HepG2 (cell line): Measurements from ENCODE around the gene GPR17. TPM values are rescaled to one million over a fixed set of nuclear protein-coding genes. Genes with fewer than 3 reads are reported as not detected.

Experiments used
- ATAC-seq: fragments of 200-7000 bp; cut with Tn5 transposase; 3 replicates; pipeline ENCODE4 v1.9.1; 2020; ENCODE audit warnings: mild to moderate bottlenecking, moderate library complexity
- BruUV-seq: library from RNA; stranded (reverse); fragments of 400-500 nt; replicated peaks from 2 replicates; lab custom pipeline; 2021; lab: Mats Ljungman, UMichigan
- CTCF ChIA-PET: fragments of 300-600 bp; formaldehyde crosslinking; extraction: SDS; loops from one replicate; lab custom pipeline; 2021; ENCODE audit warnings: low total read pairs, inconsistent platforms, low intra/inter-chr PET ratio; lab: Yijun Ruan, JAX
- POLR2A ChIA-PET: fragments of 350-600 bp; sonication (Branson Sonifier 250); formaldehyde crosslinking; loops from one replicate; lab custom pipeline; 2020; ENCODE audit warnings: antibody characterized with exemption, inconsistent platforms; lab: Yijun Ruan, JAX
- DNase-seq: peaks from one replicate; pipeline ENCODE4 v3.0.0-alpha.2; 2015; ENCODE audit warnings: low spot score
- FAIRE-seq: peaks from 3 replicates; lab custom pipeline; 2011; peaks lifted over from hg19 to GRCh38; lab: Jason Lieb, UNC
- H2AFZ ChIP-seq: one replicate; pipeline ENCODE4 v1.6.1; 2011; ENCODE audit warnings: low read length, inconsistent platforms
- H3K27ac ChIP-seq: fragments of 300-600 bp; 3 replicates; pipeline ENCODE4 v1.8.0; 2011; ENCODE audit warnings: mixed run types, mild to moderate bottlenecking, mixed read lengths, low read length, inconsistent platforms; ENCODE audit not compliant: insufficient read depth; ENCODE audit errors: extremely low read length
- H3K27me3 ChIP-seq, 2 experiments: fragments of 200-600 bp in 1 of 2; 2 replicates in 1 of 2; 3 replicates in 1 of 2; pipeline versions ENCODE4 v1.6.0 to v1.8.0; 2011; ENCODE audit warnings: low read length in 2 of 2, mild to moderate bottlenecking in 2 of 2, moderate library complexity in 2 of 2, inconsistent platforms in 1 of 2; ENCODE audit not compliant: insufficient read depth in 2 of 2, control insufficient read depth in 1 of 2
- H3K36me3 ChIP-seq, 2 experiments: fragments of 200-600 bp in 1 of 2; replicated peaks in 1 of 2; 2 replicates in 1 of 2; 3 replicates in 1 of 2; pipeline versions ENCODE4 v1.5.1 to v1.8.0; 2011; ENCODE audit warnings: low read length in 2 of 2, inconsistent platforms in 1 of 2; ENCODE audit not compliant: insufficient read depth in 2 of 2, control insufficient read depth in 1 of 2
- H3K4me1 ChIP-seq: 2 replicates; pipeline ENCODE4 v1.5.1; 2012; ENCODE audit warnings: low read length, inconsistent platforms; ENCODE audit not compliant: insufficient read depth
- H3K4me2 ChIP-seq: 2 replicates; pipeline ENCODE4 v1.6.0; 2011; ENCODE audit warnings: low read depth, low read length, inconsistent platforms
- H3K4me3 ChIP-seq, 3 experiments: fragments of 200-600 bp in 1 of 3; sonication (generic), shearing (Covaris generic) in 1 of 3; replicated peaks in 1 of 3; 2 replicates each; pipeline ENCODE4 v1.5.1; 2011 to 2016; ENCODE audit warnings: low read length in 3 of 3, inconsistent platforms in 2 of 3, low read depth in 2 of 3, mild to moderate bottlenecking in 2 of 3, control low read depth in 1 of 3, mixed read lengths in 1 of 3; ENCODE audit not compliant: insufficient read depth in 1 of 3
- H3K79me2 ChIP-seq: one replicate; pipeline ENCODE4 v1.6.1; 2011; ENCODE audit warnings: low read length, inconsistent platforms; ENCODE audit not compliant: insufficient read depth
- H3K9ac ChIP-seq: 2 replicates; pipeline ENCODE4 v1.6.0; 2011; ENCODE audit warnings: mild to moderate bottlenecking, low read depth, low read length, inconsistent platforms; ENCODE audit not compliant: insufficient read depth
- H3K9me3 ChIP-seq: 2 replicates; pipeline ENCODE4 v1.5.1; 2012; ENCODE audit warnings: mild to moderate bottlenecking, low read length
- H4K20me1 ChIP-seq: 2 replicates; pipeline ENCODE4 v1.6.0; 2011; ENCODE audit warnings: inconsistent platforms, mild to moderate bottlenecking, low read length, moderate library complexity; ENCODE audit not compliant: insufficient read depth
- ATRX ChIP-seq: sonication (generic); formaldehyde crosslinking; IDR thresholded peaks from 2 replicates; pipeline ENCODE4 v1.4.0; 2020; ENCODE audit warnings: missing genetic modification reagents, borderline replicate concordance
- CHD2 ChIP-seq: IDR thresholded peaks from 2 replicates; pipeline ENCODE4 v1.6.1; 2011; ENCODE audit warnings: low read depth, low read length, improper control_type of control experiment
- FOXA3 ChIP-seq: IDR thresholded peaks from 2 replicates; pipeline ENCODE4 v1.6.1; 2016; ENCODE audit warnings: missing genetic modification reagents, missing compliant biosample characterization
- GATAD2A ChIP-seq: IDR thresholded peaks from 2 replicates; pipeline ENCODE4 v1.6.1; 2016
- HNRNPLL ChIP-seq: fragments of 200-400 bp; formaldehyde crosslinking; IDR thresholded peaks from 2 replicates; pipeline ENCODE4 v1.6.1; 2017; ENCODE audit warnings: mild to moderate bottlenecking, low read depth, low read length; ENCODE audit not compliant: poor library complexity, severe bottlenecking
- MAFG ChIP-seq: sonication (generic); formaldehyde crosslinking; IDR thresholded peaks from 2 replicates; pipeline ENCODE4 v1.5.1; 2020; ENCODE audit warnings: mild to moderate bottlenecking, missing genetic modification reagents
- MXI1 ChIP-seq: IDR thresholded peaks from 3 replicates; pipeline ENCODE4 v1.6.1; 2012; ENCODE audit warnings: low read depth, low read length, inconsistent platforms, borderline replicate concordance
- PHF5A ChIP-seq: IDR thresholded peaks from one replicate; pipeline ENCODE4 v1.6.1; 2018; ENCODE audit warnings: low read depth, missing genetic modification reagents; ENCODE audit not compliant: unreplicated experiment
- POLR2AphosphoS5 ChIP-seq: IDR thresholded peaks from 2 replicates; pipeline ENCODE4 v1.6.1; 2012; ENCODE audit warnings: low read depth, low read length
- SMAD3 ChIP-seq: sonication (generic); formaldehyde crosslinking; IDR thresholded peaks from 2 replicates; pipeline ENCODE4 v1.4.0; 2020; ENCODE audit warnings: missing genetic modification reagents
- SP1 ChIP-seq, 2 experiments: fragments of 450-650 bp in 1 of 2; sonication (generic) in 1 of 2; formaldehyde crosslinking in 1 of 2; IDR thresholded peaks; 2 replicates each; pipeline versions ENCODE4 v1.4.0 to v1.6.1; 2016 to 2020; ENCODE audit warnings: missing genetic modification reagents in 1 of 2
- SYNCRIP ChIP-seq: fragments of 200-400 bp; formaldehyde crosslinking; IDR thresholded peaks from 2 replicates; pipeline ENCODE4 v1.6.1; 2018; ENCODE audit warnings: mild to moderate bottlenecking, low read depth, low read length; ENCODE audit not compliant: insufficient read depth
- ZFP36L2 ChIP-seq: sonication (generic); formaldehyde crosslinking; IDR thresholded peaks from 2 replicates; pipeline ENCODE4 v1.4.0; 2020; ENCODE audit warnings: missing genetic modification reagents
- ZNF550 ChIP-seq: sonication (generic); formaldehyde crosslinking; IDR thresholded peaks from 2 replicates; pipeline ENCODE4 v1.4.0; 2020; ENCODE audit warnings: mild to moderate bottlenecking, missing genetic modification reagents, borderline replicate concordance
- ZNF7 ChIP-seq: IDR thresholded peaks from 2 replicates; pipeline ENCODE4 v1.6.1; 2016; ENCODE audit warnings: missing biosample characterization, missing genetic modification reagents
- WGBS: methylation state at CpG from one replicate; pipeline ENCODE4 v1.1.6; 2017; ENCODE audit warnings: low lambda C conversion rate; 5-methylcytosine and 5-hydroxymethylcytosine counted together
- in situ Hi-C: cut with HindIII; loops from 2 replicates; pipeline ENCODE4 v1.10.0; 2017; ENCODE audit warnings: low pct_unique_long_range_greater_than_20kb; ENCODE audit not compliant: extremely low pct_ligation_motif_present
- intact Hi-C: fragments of 100-400 bp; cut with micrococcal nuclease; formaldehyde crosslinking; loops from one replicate; pipeline ENCODE4 v1.10.0; 2022; ENCODE audit not compliant: unreplicated experiment
- polyA plus RNA-seq, 8 experiments: library from polyadenylated mRNA; depleted of rRNA in 3 of 8; stranded (reverse) in 7 of 8; unstranded in 1 of 8; fragments of >200 nt; fragmentation: Illumina TruSeq in 4 of 8; extraction: Trizol in 4 of 8; gene quantifications; 2 replicates each; pipeline versions ENCODE4 v1.2.1 to v1.2.3, GENCODE V29; 2011 to 2016; ENCODE audit warnings: low read depth in 4 of 8, missing spikeins in 1 of 8, mixed read lengths in 1 of 8; ENCODE audit not compliant: insufficient read depth in 1 of 8
- total RNA-seq, 5 experiments: library from RNA; depleted of rRNA; stranded (reverse); fragments of >200 nt; fragmentation: Illumina TruSeq; extraction: Trizol; gene quantifications; 2 replicates each; pipeline ENCODE4 v1.2.3, GENCODE V29; 2016; ENCODE audit warnings: low read depth in 1 of 5
- TF ChIP-seq, protein P1 (sequence below): sonication (generic); formaldehyde crosslinking; IDR thresholded peaks from 2 replicates; pipeline ENCODE4 v1.4.0; 2020; ENCODE audit warnings: missing genetic modification reagents, mild to moderate bottlenecking, borderline replicate concordance
- TF ChIP-seq, protein P2 (sequence below): sonication (generic); formaldehyde crosslinking; IDR thresholded peaks from 2 replicates; pipeline ENCODE4 v1.8.1; 2023; ENCODE audit warnings: mild to moderate bottlenecking, missing genetic modification reagents

GPR17 gene
- total and polyA plus RNA-seq, 2 of the 13 experiments (the other 11 are each of a cell fraction or from before 2014, with no cell fraction given): not detected

DNA sequence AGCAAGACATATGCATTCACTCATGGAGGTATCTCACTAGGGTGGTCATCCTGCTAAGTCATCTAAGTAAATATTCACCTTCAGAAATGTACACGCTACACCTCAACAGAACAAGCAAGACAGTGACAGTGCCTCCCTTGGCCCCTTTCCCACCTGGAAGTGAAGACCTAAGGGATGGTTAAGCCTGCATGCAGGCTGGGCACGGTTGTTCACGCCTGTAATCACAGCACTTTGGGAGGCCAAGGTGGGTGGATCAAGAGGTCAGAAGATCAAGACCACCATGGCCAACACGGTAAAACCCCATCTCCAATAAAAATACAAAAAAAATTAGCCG is 25.0 kb downstream of the GPR17 start:
- Histone ChIP-seq H3K27ac (no peak overlapping the region), H3K9ac (no peak overlapping the region), H3K9me3 (no peaks in the 10 kb centered on the region), H4K20me1 (no peaks in the 10 kb centered on the region), H3K4me3 (no peak overlapping the region), H3K27me3 (peaks cover 12 to 49% of the 10 kb centered on the region in 2 experiments), H3K4me1 (peaks cover 23% of the 10 kb centered on the region), H3K4me2 (no peak overlapping the region), H2AFZ (no peak overlapping the region), H3K79me2 (no peaks in the 10 kb centered on the region), H3K36me3 (no peaks in the 10 kb centered on the region)
- peak; percentile 56 for DNase-seq
- FAIRE-seq: no peak
- in situ Hi-C loops (no loop called here), intact Hi-C loops (no loop called here)
- ChIA-PET CTCF (no interaction called here), POLR2A (no interaction called here)
- no peak for ATAC-seq
- 20% methylated on average over 5 of the region's 5 CpGs for WGBS
- BruUV-seq: no TSS peak
- TF ChIP-seq ZFP36L2 (CRISPR knock-in tag): no peak
- TF ChIP-seq PHF5A (CRISPR knock-in tag): no peak
- no peak for TF ChIP-seq SYNCRIP
- TF ChIP-seq POLR2AphosphoS5: no peak
- no peak for TF ChIP-seq ATRX (CRISPR knock-in tag)
- no peak for TF ChIP-seq MXI1
- no peak for TF ChIP-seq CHD2
- TF ChIP-seq, protein P1, sequence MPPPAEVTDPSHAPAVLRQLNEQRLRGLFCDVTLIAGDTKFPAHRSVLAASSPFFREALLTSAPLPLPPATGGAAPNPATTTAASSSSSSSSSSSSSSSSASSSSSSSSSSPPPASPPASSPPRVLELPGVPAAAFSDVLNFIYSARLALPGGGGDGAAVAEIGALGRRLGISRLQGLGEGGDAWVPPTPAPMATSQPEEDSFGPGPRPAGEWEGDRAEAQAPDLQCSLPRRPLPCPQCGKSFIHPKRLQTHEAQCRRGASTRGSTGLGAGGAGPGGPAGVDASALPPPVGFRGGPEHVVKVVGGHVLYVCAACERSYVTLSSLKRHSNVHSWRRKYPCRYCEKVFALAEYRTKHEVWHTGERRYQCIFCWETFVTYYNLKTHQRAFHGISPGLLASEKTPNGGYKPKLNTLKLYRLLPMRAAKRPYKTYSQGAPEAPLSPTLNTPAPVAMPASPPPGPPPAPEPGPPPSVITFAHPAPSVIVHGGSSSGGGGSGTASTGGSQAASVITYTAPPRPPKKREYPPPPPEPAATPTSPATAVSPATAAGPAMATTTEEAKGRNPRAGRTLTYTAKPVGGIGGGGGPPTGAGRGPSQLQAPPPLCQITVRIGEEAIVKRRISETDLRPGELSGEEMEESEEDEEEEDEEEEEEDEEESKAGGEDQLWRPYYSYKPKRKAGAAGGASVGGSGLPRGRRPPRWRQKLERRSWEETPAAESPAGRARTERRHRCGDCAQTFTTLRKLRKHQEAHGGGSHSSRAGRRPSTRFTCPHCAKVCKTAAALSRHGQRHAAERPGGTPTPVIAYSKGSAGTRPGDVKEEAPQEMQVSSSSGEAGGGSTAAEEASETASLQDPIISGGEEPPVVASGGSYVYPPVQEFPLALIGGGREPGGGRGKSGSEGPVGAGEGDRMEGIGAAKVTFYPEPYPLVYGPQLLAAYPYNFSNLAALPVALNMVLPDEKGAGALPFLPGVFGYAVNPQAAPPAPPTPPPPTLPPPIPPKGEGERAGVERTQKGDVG (CRISPR knock-in tag): no peak
- TF ChIP-seq GATAD2A (CRISPR knock-in tag): peak; percentile 25; the same call in 1 of the 2 replicates
- TF ChIP-seq, protein P2, sequence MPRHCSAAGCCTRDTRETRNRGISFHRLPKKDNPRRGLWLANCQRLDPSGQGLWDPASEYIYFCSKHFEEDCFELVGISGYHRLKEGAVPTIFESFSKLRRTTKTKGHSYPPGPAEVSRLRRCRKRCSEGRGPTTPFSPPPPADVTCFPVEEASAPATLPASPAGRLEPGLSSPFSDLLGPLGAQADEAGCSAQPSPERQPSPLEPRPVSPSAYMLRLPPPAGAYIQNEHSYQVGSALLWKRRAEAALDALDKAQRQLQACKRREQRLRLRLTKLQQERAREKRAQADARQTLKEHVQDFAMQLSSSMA (CRISPR knock-in tag): no peak
- TF ChIP-seq HNRNPLL: no peak
- no peak for TF ChIP-seq SMAD3 (CRISPR knock-in tag)
- TF ChIP-seq ZNF550 (CRISPR knock-in tag): no peak
- TF ChIP-seq ZNF7 (CRISPR knock-in tag): no peak
- peak; percentile 65 for TF ChIP-seq FOXA3 (CRISPR knock-in tag)
- no peak for TF ChIP-seq SP1 (IDR thresholded peaks at IDR 0.05)
- TF ChIP-seq SP1 (CRISPR knock-in tag; IDR thresholded peaks at IDR 0.05): no peak
- peak; percentile 20; the same call in 1 of the 2 replicates for TF ChIP-seq MAFG (CRISPR knock-in tag)
